Cardiac muscle cell (in vitro differentiated cells and primary cell): ENCODE measurements around the gene TAL1. TPM values are rescaled to one million over a fixed set of nuclear protein-coding genes. Genes with fewer than 3 reads are reported as not detected.
"Not testable (repeated sequence)": the region's sequence is repeated elsewhere in the genome, so short reads cannot be mapped to it uniquely, and the experiment has no call there.

Experiments
- DNase-seq, 2 donors: peaks; one replicate each; pipeline versions ENCODE4 v3.0.0 to v3.0.0-alpha.2; 2010 to 2017; ENCODE audit warnings: low read depth in 1 of 2, low spot score in 1 of 2
- H3K27ac ChIP-seq: fragments of 200-600 bp; sonication (generic); 2 replicates; pipeline ENCODE4 v1.5.1; 2016
- H3K27me3 ChIP-seq: fragments of 200-600 bp; sonication (generic); 2 replicates; pipeline ENCODE4 v1.6.0; 2016; ENCODE audit warnings: control low read depth
- H3K36me3 ChIP-seq: fragments of 200-600 bp; sonication (generic); 2 replicates; pipeline ENCODE4 v1.5.1; 2016; ENCODE audit warnings: control low read depth
- H3K4me1 ChIP-seq: fragments of 200-600 bp; sonication (generic); 2 replicates; pipeline ENCODE4 v1.8.1; 2017; ENCODE audit warnings: low read depth, mild to moderate bottlenecking, mixed run types
- H3K4me3 ChIP-seq: fragments of 200-600 bp; sonication (generic); 2 replicates; pipeline ENCODE4 v1.5.1; 2016; ENCODE audit warnings: mild to moderate bottlenecking
- H3K9me3 ChIP-seq: fragments of 200-600 bp; sonication (generic); 2 replicates; pipeline ENCODE4 v1.5.1; 2017; ENCODE audit warnings: low read depth, mild to moderate bottlenecking, control low read depth
- polyA plus RNA-seq: library from polyadenylated mRNA; unstranded; fragments of >200 nt; fragmentation: Nextera tagmentation; extraction: Ambion mirVana; gene quantifications from 2 replicates; pipeline ENCODE4 v1.2.1, GENCODE V29; 2016
- total RNA-seq: library from RNA; depleted of rRNA; stranded (reverse); fragments of >200 nt; gene quantifications from 2 replicates; pipeline ENCODE4 v1.2.3, GENCODE V29; 2016
- TF ChIP-seq, protein P1 (sequence below): IDR thresholded peaks from 2 replicates; pipeline ENCODE4 v1.5.1; 2012; ENCODE audit warnings: low read depth, mild to moderate bottlenecking, low read length

Gene TAL1
- total RNA-seq (0.04 and 0.30 TPM in 2 replicates), polyA plus RNA-seq (0.32 and 0.55 TPM in 2 replicates)

DNA sequence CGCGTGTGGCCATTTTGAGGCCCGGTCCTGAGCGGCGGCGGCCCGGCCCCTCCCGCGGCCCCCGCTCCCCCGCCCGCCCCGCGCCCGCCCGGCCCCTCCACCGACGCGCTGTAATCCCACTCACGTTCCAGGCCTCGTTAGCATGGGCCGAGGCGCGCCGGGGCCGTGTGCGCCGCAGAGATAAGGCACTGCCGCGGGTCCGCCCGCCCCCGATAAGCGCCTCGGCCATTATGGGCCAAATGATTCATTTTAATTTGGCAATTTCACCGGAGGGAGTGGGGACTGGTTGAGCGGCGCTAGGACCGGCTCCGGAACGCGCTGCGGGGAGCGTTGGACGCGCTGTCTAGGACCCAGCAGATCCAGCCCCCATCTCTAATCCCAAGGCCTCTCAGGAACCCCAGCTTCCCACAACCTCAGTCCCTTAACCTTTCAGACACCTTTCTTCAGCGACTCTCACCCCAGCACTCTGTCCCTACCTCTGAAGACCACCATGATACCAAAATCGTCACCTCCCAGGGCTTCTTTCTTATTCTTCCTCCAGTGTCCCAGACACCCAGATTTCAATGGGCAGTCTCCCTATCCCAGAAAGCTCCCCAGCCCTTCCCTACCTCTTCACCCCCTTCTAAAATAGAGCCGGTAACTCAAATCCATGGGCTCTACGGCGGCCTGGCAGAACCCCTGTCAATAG is at the start of gene TAL1:
Gene TAL1, minus strand, starts transcription at position 39 of the 688 bp plus-strand sequence. CDS start 6,337 bp downstream, outside the sequence.
- TF ChIP-seq, protein P1, sequence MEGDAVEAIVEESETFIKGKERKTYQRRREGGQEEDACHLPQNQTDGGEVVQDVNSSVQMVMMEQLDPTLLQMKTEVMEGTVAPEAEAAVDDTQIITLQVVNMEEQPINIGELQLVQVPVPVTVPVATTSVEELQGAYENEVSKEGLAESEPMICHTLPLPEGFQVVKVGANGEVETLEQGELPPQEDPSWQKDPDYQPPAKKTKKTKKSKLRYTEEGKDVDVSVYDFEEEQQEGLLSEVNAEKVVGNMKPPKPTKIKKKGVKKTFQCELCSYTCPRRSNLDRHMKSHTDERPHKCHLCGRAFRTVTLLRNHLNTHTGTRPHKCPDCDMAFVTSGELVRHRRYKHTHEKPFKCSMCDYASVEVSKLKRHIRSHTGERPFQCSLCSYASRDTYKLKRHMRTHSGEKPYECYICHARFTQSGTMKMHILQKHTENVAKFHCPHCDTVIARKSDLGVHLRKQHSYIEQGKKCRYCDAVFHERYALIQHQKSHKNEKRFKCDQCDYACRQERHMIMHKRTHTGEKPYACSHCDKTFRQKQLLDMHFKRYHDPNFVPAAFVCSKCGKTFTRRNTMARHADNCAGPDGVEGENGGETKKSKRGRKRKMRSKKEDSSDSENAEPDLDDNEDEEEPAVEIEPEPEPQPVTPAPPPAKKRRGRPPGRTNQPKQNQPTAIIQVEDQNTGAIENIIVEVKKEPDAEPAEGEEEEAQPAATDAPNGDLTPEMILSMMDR, result no peak
- peaks cover 9% of the 10 kb centered on the region for H3K4me1 ChIP-seq
- DNase-seq, result peak; percentile 36 to 50
- peaks cover 82% of the 10 kb centered on the region for H3K27me3 ChIP-seq
- no peaks in the 10 kb centered on the region for H3K36me3 ChIP-seq
- no peak within 1 kb of the TSS for H3K27ac ChIP-seq
- no peaks in the 10 kb centered on the region for H3K9me3 ChIP-seq
- peak within 1 kb of the TSS; percentile 15 for H3K4me3 ChIP-seq

DNA sequence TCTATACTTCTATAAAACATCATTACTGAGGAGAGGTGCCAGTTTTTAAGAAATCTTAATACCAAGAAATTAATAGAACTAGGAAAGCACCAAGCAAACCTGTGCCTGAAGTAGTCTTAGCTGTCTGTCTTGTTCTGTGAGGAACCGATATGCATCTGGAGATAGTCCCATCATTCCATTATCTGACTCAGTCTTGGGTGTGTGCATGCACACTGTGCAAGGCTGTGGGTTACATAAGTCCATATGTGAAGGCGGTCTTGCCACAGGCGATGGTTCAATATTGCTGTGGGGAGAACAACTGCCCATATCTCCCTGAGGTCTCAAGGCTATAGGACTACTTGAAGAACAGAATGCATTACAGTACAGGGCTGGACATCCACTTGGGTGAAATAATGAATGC is 48.1 kb upstream of the TAL1 start:
- H3K4me1 ChIP-seq, result no peaks in the 10 kb centered on the region
- H3K36me3 ChIP-seq, result peaks cover 10% of the 10 kb centered on the region
- H3K27ac ChIP-seq, result no peak overlapping the region
- no peaks in the 10 kb centered on the region for H3K9me3 ChIP-seq
- no peaks in the 10 kb centered on the region for H3K27me3 ChIP-seq
- no peak for DNase-seq
- TF ChIP-seq, protein P1, result no peak
- no peak overlapping the region for H3K4me3 ChIP-seq

DNA sequence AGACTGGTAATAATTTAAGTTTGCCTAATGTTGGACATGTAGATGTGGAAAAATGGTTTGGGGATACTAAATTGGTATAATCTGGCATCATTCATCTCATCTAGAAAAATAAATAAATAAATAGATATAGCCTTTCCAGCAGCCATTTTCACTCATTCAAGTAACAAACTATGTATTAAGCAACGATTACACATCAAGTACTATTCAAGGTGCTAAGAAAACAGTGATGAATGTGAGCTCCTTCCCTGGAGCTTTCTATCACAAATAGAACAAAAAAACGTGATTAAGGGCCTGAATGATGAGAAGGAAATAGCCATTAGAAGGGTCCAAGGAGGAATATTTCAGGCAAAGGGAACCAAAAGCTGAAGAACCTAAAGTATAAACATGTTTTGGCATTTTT is 44.8 kb upstream of the TAL1 start:
- no peak overlapping the region for H3K4me3 ChIP-seq
- peaks cover 10% of the 10 kb centered on the region for H3K36me3 ChIP-seq
- H3K9me3 ChIP-seq, result no peaks in the 10 kb centered on the region
- no peaks in the 10 kb centered on the region for H3K27me3 ChIP-seq
- no peak overlapping the region for H3K27ac ChIP-seq
- TF ChIP-seq, protein P1, result no peak
- no peaks in the 10 kb centered on the region for H3K4me1 ChIP-seq
- DNase-seq, result no peak

DNA sequence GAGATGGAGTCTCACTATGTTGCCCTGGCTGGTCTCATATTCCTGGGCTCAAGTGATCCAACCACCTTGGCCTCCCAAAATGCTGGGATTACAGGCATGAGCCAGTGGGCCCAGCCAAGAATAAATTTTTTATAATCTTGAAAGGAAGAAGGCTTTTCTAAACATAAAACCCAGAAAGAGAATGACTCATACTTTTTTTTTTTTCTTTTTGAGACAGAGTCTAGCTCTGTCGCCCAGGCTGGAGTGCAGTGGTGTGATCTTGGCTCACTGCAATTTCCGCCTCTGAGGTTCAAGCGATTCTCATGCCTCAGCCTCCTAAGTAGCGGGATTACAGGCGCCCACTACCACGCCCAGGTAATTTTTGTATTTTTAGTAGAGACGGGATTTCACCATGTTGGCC is 43.8 kb upstream of the TAL1 start:
- H3K27me3 ChIP-seq, H3K36me3 ChIP-seq: not testable (repeated sequence)

DNA sequence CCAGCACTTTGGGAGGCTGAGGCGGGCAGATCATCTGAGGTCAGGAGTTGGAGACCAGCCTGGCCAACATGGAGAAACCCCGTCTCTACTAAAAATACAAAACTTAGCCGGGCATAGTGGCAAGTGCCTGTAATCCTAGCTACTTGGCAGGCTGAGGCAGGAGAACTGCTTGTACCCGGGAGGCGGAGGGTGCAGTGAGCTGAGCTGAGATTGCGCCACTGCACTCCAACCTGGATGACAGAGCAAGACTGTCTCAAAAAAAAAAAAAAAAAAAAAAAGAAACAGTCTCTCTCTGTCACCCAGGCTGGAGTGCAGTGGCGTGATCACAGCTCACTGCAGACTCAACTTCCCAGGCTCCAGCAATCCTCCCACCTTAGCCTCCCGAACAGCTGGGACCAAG is 33.5 kb upstream of the TAL1 start:
- H3K4me1 ChIP-seq, H3K9me3 ChIP-seq, H3K36me3 ChIP-seq, DNase-seq, H3K27ac ChIP-seq, H3K27me3 ChIP-seq, H3K4me3 ChIP-seq: not testable (repeated sequence)

More for the DNA sequence above, 43.8 kb upstream of the TAL1 start:
- not testable (repeated sequence) for H3K4me3 ChIP-seq, H3K9me3 ChIP-seq, H3K27ac ChIP-seq, DNase-seq, H3K4me1 ChIP-seq

DNA sequence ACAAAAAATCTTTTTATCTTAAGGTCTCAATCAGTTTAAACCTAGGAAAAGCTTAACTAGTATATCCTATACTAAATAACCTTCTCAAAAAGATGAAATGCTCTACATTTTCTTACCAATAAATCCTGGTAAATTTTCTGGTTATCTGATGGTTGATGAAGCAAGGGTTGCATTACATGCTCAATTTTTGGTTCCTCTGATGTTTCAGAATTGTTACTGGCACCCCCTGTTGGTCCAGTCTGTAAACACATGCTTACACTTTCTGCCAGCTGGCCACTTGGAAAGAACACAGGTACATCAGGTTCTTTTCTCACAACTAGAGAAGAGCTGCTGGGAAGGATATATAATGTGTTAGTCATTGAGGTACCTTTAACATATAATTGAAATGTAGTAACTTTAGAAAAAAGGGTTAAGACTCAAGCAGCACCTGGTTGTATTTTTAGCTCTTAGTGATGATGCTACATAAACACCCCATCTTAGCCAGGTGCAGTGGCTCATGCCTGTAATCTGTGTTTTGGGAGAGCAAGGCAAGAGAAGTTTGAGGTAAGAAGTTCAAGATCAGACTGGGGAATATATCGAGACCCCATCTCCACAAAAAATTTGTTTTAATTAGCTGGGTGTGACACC is 30.9 kb upstream of the TAL1 start:
- H3K27me3 ChIP-seq, result no peaks in the 10 kb centered on the region
- DNase-seq, result peak; percentile 34 to 69
- H3K4me3 ChIP-seq, result no peak overlapping the region
- no peaks in the 10 kb centered on the region for H3K9me3 ChIP-seq
- no peak overlapping the region for H3K27ac ChIP-seq
- peaks cover 3% of the 10 kb centered on the region for H3K36me3 ChIP-seq
- TF ChIP-seq, protein P1, result peak; percentile 77
- H3K4me1 ChIP-seq, result no peaks in the 10 kb centered on the region
